Type B pancreatic cell (in vitro differentiated cells): ENCODE results near the gene XRN1. TPM values are rescaled to one million over a fixed set of nuclear protein-coding genes. Genes with fewer than 3 reads are reported as not detected.

Experiments used
- DNase-seq: peaks from one replicate; pipeline ENCODE4 v3.0.0; 2021; ENCODE audit warnings: mixed read lengths; ENCODE audit not compliant: unreplicated experiment; ENCODE audit errors: extremely low spot score
- H3K27ac Mint-ChIP-seq: 2 replicates; pipeline ENCODE4 v1.8.0; 2021; ENCODE audit warnings: mild to moderate bottlenecking, mixed read lengths
- H3K27me3 Mint-ChIP-seq: 2 replicates; pipeline ENCODE4 v1.8.0; 2021; ENCODE audit warnings: mixed read lengths
- H3K36me3 Mint-ChIP-seq: 2 replicates; pipeline ENCODE4 v1.8.0; 2021; ENCODE audit warnings: mixed read lengths
- H3K4me1 Mint-ChIP-seq: one replicate; pipeline ENCODE4 v1.8.0; 2021; ENCODE audit warnings: mixed read lengths; ENCODE audit not compliant: unreplicated experiment
- H3K4me3 Mint-ChIP-seq: 2 replicates; pipeline ENCODE4 v1.8.0; 2021; ENCODE audit warnings: mild to moderate bottlenecking, mixed read lengths
- H3K9me3 Mint-ChIP-seq: 2 replicates; pipeline ENCODE4 v1.8.0; 2021; ENCODE audit warnings: mixed read lengths
- CTCF ChIP-seq: fragments of 200-600 bp; sonication (generic); conservative IDR thresholded peaks from 2 replicates; pipeline ENCODE4 v1.5.0; 2021; ENCODE audit warnings: antibody characterized with exemption, mild to moderate bottlenecking
- total RNA-seq: library from RNA; stranded (reverse); gene quantifications from 2 replicates; pipeline ENCODE4 v1.2.1, GENCODE V29; 2021; ENCODE audit warnings: low replicate concordance

Gene XRN1
- total RNA-seq, 1 donor from 2014 or later, result 28.1 TPM

GRCh38 chr3:142259359-142259758, 188.5 kb downstream of the XRN1 start:
- H3K4me1 Mint-ChIP-seq, result no peaks in the 10 kb centered on the region
- H3K4me3 Mint-ChIP-seq, result no peak overlapping the region
- no peak for TF ChIP-seq CTCF
- H3K36me3 Mint-ChIP-seq, result no peaks in the 10 kb centered on the region
- H3K27me3 Mint-ChIP-seq, result no peaks in the 10 kb centered on the region
- DNase-seq, result no peak
- no peak overlapping the region for H3K27ac Mint-ChIP-seq
- peaks cover 5% of the 10 kb centered on the region for H3K9me3 Mint-ChIP-seq

DNA sequence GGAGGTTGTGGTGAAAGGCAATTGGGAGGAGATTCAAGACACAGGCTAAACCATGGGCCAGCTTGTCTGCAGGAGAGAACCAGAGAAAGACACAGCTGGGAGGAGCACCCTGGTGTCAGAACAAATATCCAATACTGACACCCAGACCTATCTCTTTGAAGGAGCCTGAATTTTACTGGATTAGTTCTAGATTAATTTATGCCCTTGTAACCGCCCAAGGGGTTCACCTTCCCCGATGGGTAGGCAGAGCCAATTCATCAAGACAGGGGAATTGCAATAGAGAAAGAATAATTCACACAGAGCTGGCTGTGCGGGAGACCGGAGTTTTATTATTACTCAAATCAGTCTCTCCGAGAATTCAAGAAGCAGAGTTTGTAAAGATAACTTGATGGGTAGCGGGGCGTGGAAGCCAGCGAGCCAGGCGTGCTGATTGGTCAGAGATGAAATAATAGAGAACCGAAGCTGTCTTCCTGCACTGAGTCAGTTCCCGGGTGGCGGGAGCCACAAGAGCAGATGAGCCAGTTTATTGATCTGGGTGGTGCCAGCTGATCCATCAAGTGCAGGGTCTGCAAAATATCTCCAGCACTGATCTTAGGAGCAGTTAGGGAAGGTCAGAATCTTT, 191.0 kb downstream of the XRN1 start:
- TF ChIP-seq CTCF, result no peak
- Mint-ChIP-seq H3K9me3 (peaks cover 19% of the 10 kb centered on the region), H3K36me3 (no peaks in the 10 kb centered on the region), H3K4me1 (no peaks in the 10 kb centered on the region), H3K27me3 (no peaks in the 10 kb centered on the region), H3K27ac (no peak overlapping the region), H3K4me3 (no peak overlapping the region)
- no peak for DNase-seq

Other genes starting within 250 kb of the XRN1 start
- gene GK5, start 222.5 kb downstream of the XRN1 start, total RNA-seq, result 16.9 and 18.0 TPM in 2 replicates
- 22.1 and 30.0 TPM in 2 replicates for gene ATR, start 130.7 kb upstream of the XRN1 start, total RNA-seq
- gene PLS1, start 148.4 kb upstream of the XRN1 start, total RNA-seq, result 14.6 and 23.2 TPM in 2 replicates